Measurements from ENCODE around the gene APBA1.
"Not testable (repeated sequence)": the region's sequence is repeated elsewhere in the genome, so short reads cannot be mapped to it uniquely, and the experiment has no call there.

Gene APBA1

GRCh38 chr9:69412741-69413150 lies 259.4 kb downstream of the APBA1 start:
- Mint-ChIP-seq H3K27ac (no peak overlapping the region), H3K4me1 (no peaks in the 10 kb centered on the region), H3K9me3 (no peaks in the 10 kb centered on the region), H3K27me3 (peaks cover 10% of the 10 kb centered on the region), H3K36me3 (ENCODE audit: low read depth) (no peaks in the 10 kb centered on the region), H3K4me3 (no peak overlapping the region)
- DNase-seq (peak; percentile 4), ATAC-seq (no peak)

GRCh38 chr9:69411931-69412740 lies 260.0 kb downstream of the APBA1 start:
- no peaks in the 10 kb centered on the region for H3K9me3 Mint-ChIP-seq

GRCh38 chr9:69411246-69411645 lies 260.9 kb downstream of the APBA1 start:
- DNase-seq, result no peak
- Mint-ChIP-seq H3K27ac (no peak overlapping the region), H3K36me3 (ENCODE audit: low read depth) (no peaks in the 10 kb centered on the region), H3K27me3 (peaks cover 10% of the 10 kb centered on the region), H3K4me3 (no peak overlapping the region), H3K9me3 (no peaks in the 10 kb centered on the region), H3K4me1 (no peaks in the 10 kb centered on the region)
- ATAC-seq, result no peak

More at GRCh38 chr9:69411931-69412740, 260.0 kb downstream of the APBA1 start:
- peaks cover 10% of the 10 kb centered on the region for H3K27me3 Mint-ChIP-seq
- DNase-seq (no peak), ATAC-seq (no peak)
- no peak overlapping the region for H3K27ac Mint-ChIP-seq
- H3K36me3 Mint-ChIP-seq (ENCODE audit: low read depth), result no peaks in the 10 kb centered on the region
- no peaks in the 10 kb centered on the region for H3K4me1 Mint-ChIP-seq
- no peak overlapping the region for H3K4me3 Mint-ChIP-seq

GRCh38 chr9:69409936-69410335 lies 262.2 kb downstream of the APBA1 start:
- not testable (repeated sequence) for H3K4me3 Mint-ChIP-seq; H3K27ac Mint-ChIP-seq; H3K27me3 Mint-ChIP-seq; H3K9me3 Mint-ChIP-seq; H3K4me1 Mint-ChIP-seq; H3K36me3 Mint-ChIP-seq (ENCODE audit: low read depth); DNase-seq; ATAC-seq

- Mint-ChIP-seq H3K9me3 (no peaks in the 10 kb centered on the region), H3K4me3 (no peak overlapping the region), H3K4me1 (no peaks in the 10 kb centered on the region), H3K27me3 (peaks cover 15% of the 10 kb centered on the region), H3K27ac (no peak overlapping the region), H3K36me3 (ENCODE audit: low read depth) (no peaks in the 10 kb centered on the region)
- DNase-seq (no peak), ATAC-seq (no peak)
Observed at GRCh38 chr9:69400470-69400869, 271.7 kb downstream of the APBA1 start.

- no peaks in the 10 kb centered on the region for H3K4me1 Mint-ChIP-seq
- no peak overlapping the region for H3K27ac Mint-ChIP-seq
Observed at GRCh38 chr9:69397384-69398214, 274.6 kb downstream of the APBA1 start.

GRCh38 chr9:69396759-69397158 lies 275.4 kb downstream of the APBA1 start:
- Mint-ChIP-seq H3K4me3 (no peak overlapping the region), H3K9me3 (no peaks in the 10 kb centered on the region), H3K27me3 (peaks cover 2% of the 10 kb centered on the region), H3K36me3 (ENCODE audit: low read depth) (no peaks in the 10 kb centered on the region), H3K4me1 (no peaks in the 10 kb centered on the region), H3K27ac (no peak overlapping the region)
- no peak for ATAC-seq
- DNase-seq, result no peak

More at GRCh38 chr9:69397384-69398214, 274.6 kb downstream of the APBA1 start:
- DNase-seq (no peak), ATAC-seq (no peak)
- Mint-ChIP-seq H3K4me3 (no peak overlapping the region), H3K36me3 (ENCODE audit: low read depth) (no peaks in the 10 kb centered on the region), H3K9me3 (no peaks in the 10 kb centered on the region), H3K27me3 (peaks cover 4% of the 10 kb centered on the region)

- DNase-seq (no peak), ATAC-seq (no peak)
- no peak overlapping the region for H3K4me3 Mint-ChIP-seq
Observed at GRCh38 chr9:69395718-69396117, 276.5 kb downstream of the APBA1 start.

GRCh38 chr9:69393425-69393824 lies 278.7 kb downstream of the APBA1 start:
- DNase-seq (no peak), ATAC-seq (no peak)
- Mint-ChIP-seq H3K27me3 (peaks cover 5% of the 10 kb centered on the region), H3K9me3 (no peaks in the 10 kb centered on the region), H3K27ac (no peak overlapping the region), H3K4me3 (no peak overlapping the region), H3K36me3 (ENCODE audit: low read depth) (no peaks in the 10 kb centered on the region), H3K4me1 (no peaks in the 10 kb centered on the region)

More at GRCh38 chr9:69395718-69396117, 276.5 kb downstream of the APBA1 start:
- Mint-ChIP-seq H3K9me3 (no peaks in the 10 kb centered on the region), H3K36me3 (ENCODE audit: low read depth) (no peaks in the 10 kb centered on the region), H3K27me3 (peaks cover 4% of the 10 kb centered on the region), H3K4me1 (no peaks in the 10 kb centered on the region), H3K27ac (no peak overlapping the region)

- no peak overlapping the region for H3K27ac Mint-ChIP-seq
- no peak for ATAC-seq
- peaks cover 5% of the 10 kb centered on the region for H3K27me3 Mint-ChIP-seq
Observed at GRCh38 chr9:69392826-69393225, 279.3 kb downstream of the APBA1 start.

GRCh38 chr9:69391946-69392345 lies 280.2 kb downstream of the APBA1 start:
- H3K9me3 Mint-ChIP-seq, result no peaks in the 10 kb centered on the region
- no peaks in the 10 kb centered on the region for H3K4me1 Mint-ChIP-seq
- no peak for ATAC-seq
- no peaks in the 10 kb centered on the region for H3K36me3 Mint-ChIP-seq (ENCODE audit: low read depth)
- H3K27ac Mint-ChIP-seq, result no peak overlapping the region
- no peak for DNase-seq
- H3K4me3 Mint-ChIP-seq, result no peak overlapping the region
- peaks cover 5% of the 10 kb centered on the region for H3K27me3 Mint-ChIP-seq

More at GRCh38 chr9:69392826-69393225, 279.3 kb downstream of the APBA1 start:
- no peak for DNase-seq
- H3K4me1 Mint-ChIP-seq, result no peaks in the 10 kb centered on the region
- H3K4me3 Mint-ChIP-seq, result no peak overlapping the region
- H3K9me3 Mint-ChIP-seq, result no peaks in the 10 kb centered on the region
- no peaks in the 10 kb centered on the region for H3K36me3 Mint-ChIP-seq (ENCODE audit: low read depth)

- Mint-ChIP-seq H3K9me3 (no peaks in the 10 kb centered on the region), H3K27me3 (peaks cover 5% of the 10 kb centered on the region), H3K36me3 (ENCODE audit: low read depth) (no peaks in the 10 kb centered on the region), H3K4me1 (no peaks in the 10 kb centered on the region), H3K27ac (no peak overlapping the region), H3K4me3 (no peak overlapping the region)
- ATAC-seq, result no peak
- DNase-seq, result no peak
Observed at GRCh38 chr9:69391487-69391886, 280.7 kb downstream of the APBA1 start.

- Mint-ChIP-seq H3K36me3 (ENCODE audit: low read depth) (no peaks in the 10 kb centered on the region), H3K9me3 (no peaks in the 10 kb centered on the region), H3K4me3 (no peak overlapping the region), H3K4me1 (no peaks in the 10 kb centered on the region), H3K27ac (no peak overlapping the region), H3K27me3 (peaks cover 5% of the 10 kb centered on the region)
- no peak for ATAC-seq
- no peak for DNase-seq
Observed at GRCh38 chr9:69389437-69389995, 282.7 kb downstream of the APBA1 start.

- Mint-ChIP-seq H3K4me1 (no peaks in the 10 kb centered on the region), H3K27ac (no peak overlapping the region), H3K9me3 (no peaks in the 10 kb centered on the region), H3K4me3 (no peak overlapping the region), H3K36me3 (ENCODE audit: low read depth) (no peaks in the 10 kb centered on the region), H3K27me3 (peaks cover 8% of the 10 kb centered on the region)
- DNase-seq (no peak), ATAC-seq (no peak)
Observed at GRCh38 chr9:69388596-69388995, 283.6 kb downstream of the APBA1 start.

- H3K27ac Mint-ChIP-seq, result no peak overlapping the region
- no peak for DNase-seq
- no peaks in the 10 kb centered on the region for H3K9me3 Mint-ChIP-seq
- ATAC-seq, result no peak
- H3K4me1 Mint-ChIP-seq, result no peaks in the 10 kb centered on the region
- no peaks in the 10 kb centered on the region for H3K36me3 Mint-ChIP-seq (ENCODE audit: low read depth)
- H3K4me3 Mint-ChIP-seq, result no peak overlapping the region
- peaks cover 8% of the 10 kb centered on the region for H3K27me3 Mint-ChIP-seq
Observed at GRCh38 chr9:69386651-69387050, 285.5 kb downstream of the APBA1 start.

Measured in activated naive CD8-positive, alpha-beta T cell treated with anti-CD3 and anti-CD28 coated beads, Interleukin-2, amount 50 U/mL, for 24 hours (primary cell).